A549 (cell line): ENCODE data around the gene TFDP2. TPM values are rescaled to one million over a fixed set of nuclear protein-coding genes. Genes with fewer than 3 reads are reported as not detected.

Experiments used
- ATAC-seq, 2 experiments: fragments of 200-7000 bp in 1 of 2; fragments of >200 bp in 1 of 2; cut with Nextera tagmentation in 1 of 2; cut with Tn5 transposase in 1 of 2; 3 replicates each; pipeline versions ENCODE4 v1.8.0 to v1.9.1; 2018 to 2020; ENCODE audit warnings: mild to moderate bottlenecking in 1 of 2, moderate library complexity in 1 of 2
- CTCF ChIA-PET: fragments of 300-600 bp; sonication (Branson Sonifier 250); formaldehyde crosslinking; extraction: SDS; loops from one replicate; lab custom pipeline; 2021; ENCODE audit warnings: antibody characterized with exemption, inconsistent platforms; lab: Yijun Ruan, JAX
- POLR2A ChIA-PET: fragments of 350-600 bp; formaldehyde crosslinking; extraction: SDS; loops from one replicate; lab custom pipeline; 2021; ENCODE audit warnings: antibody characterized with exemption, inconsistent platforms; lab: Yijun Ruan, JAX
- DNase-seq, 2 experiments: peaks; one replicate each; pipeline versions ENCODE4 v3.0.0 to v3.0.0-alpha.2; 2011 to 2016; ENCODE audit warnings: low read depth in 1 of 2, low spot score in 1 of 2
- FAIRE-seq: peaks from 2 replicates; lab custom pipeline; 2011; peaks lifted over from hg19 to GRCh38; lab: Jason Lieb, UNC
- H3K27ac ChIP-seq, 2 experiments: fragments of >200 bp; sonication (Bioruptor Twin); formaldehyde crosslinking; 3 replicates each; pipeline ENCODE4 v1.5.1; 2016 to 2017
- H3K4me1 ChIP-seq: fragments of >200 bp; sonication (Bioruptor Twin); formaldehyde crosslinking; 3 replicates; pipeline ENCODE4 v1.6.1; 2016
- H3K4me2 ChIP-seq: fragments of >200 bp; sonication (Bioruptor Twin); formaldehyde crosslinking; 3 replicates; pipeline ENCODE4 v1.6.1; 2016
- H3K4me3 ChIP-seq: fragments of >200 bp; sonication (Bioruptor Twin); formaldehyde crosslinking; 3 replicates; pipeline ENCODE4 v1.5.1; 2016
- H3K9me3 ChIP-seq: fragments of >200 bp; sonication (Bioruptor Twin); formaldehyde crosslinking; 3 replicates; pipeline ENCODE4 v1.6.1; 2016
- BHLHE40 ChIP-seq: IDR thresholded peaks from 2 replicates; pipeline ENCODE4 v1.6.1; 2012; ENCODE audit warnings: low read depth, low read length, inconsistent platforms
- CEBPB ChIP-seq, 2 experiments: fragments of >200 bp in 1 of 2; sonication (Bioruptor Twin) in 1 of 2; formaldehyde crosslinking in 1 of 2; IDR thresholded peaks; 2 replicates each; pipeline ENCODE4 v1.6.1; 2012 to 2016
- EHMT2 ChIP-seq: fragments of 200-600 bp; sonication (generic); IDR thresholded peaks from 2 replicates; pipeline ENCODE4 v1.6.1; 2016; ENCODE audit warnings: antibody characterized with exemption, low read depth, mild to moderate bottlenecking, moderate library complexity
- ESRRA ChIP-seq: fragments of 150-350 bp; IDR thresholded peaks from 2 replicates; pipeline ENCODE4 v1.6.1; 2014; ENCODE audit warnings: mild to moderate bottlenecking, low read length, borderline replicate concordance
- FOSL2 ChIP-seq, 2 experiments: fragments of 450-650 bp in 1 of 2; fragments of >200 bp in 1 of 2; sonication (Bioruptor Twin) in 1 of 2; formaldehyde crosslinking; IDR thresholded peaks; 2 replicates each; pipeline versions ENCODE4 v1.5.0 to v1.6.1; 2016 to 2020; ENCODE audit warnings: mild to moderate bottlenecking in 1 of 2, moderate library complexity in 1 of 2
- PHF8 ChIP-seq: fragments of 200-600 bp; sonication (generic); IDR thresholded peaks from 2 replicates; pipeline ENCODE4 v1.6.1; 2016; ENCODE audit warnings: low read depth, mild to moderate bottlenecking, antibody characterized with exemption, moderate library complexity, borderline replicate concordance
- POLR2A ChIP-seq: IDR thresholded peaks from 2 replicates; pipeline ENCODE4 v1.6.1; 2012; ENCODE audit warnings: mild to moderate bottlenecking, low read length
- RAD21 ChIP-seq, 2 experiments: fragments of >200 bp in 1 of 2; sonication (Bioruptor Twin) in 1 of 2; formaldehyde crosslinking in 1 of 2; IDR thresholded peaks in 1 of 2; conservative IDR thresholded peaks in 1 of 2; 2 replicates in 1 of 2; 3 replicates in 1 of 2; pipeline ENCODE4 v1.6.1; 2012 to 2018; ENCODE audit warnings: inconsistent platforms in 1 of 2
- RARB ChIP-seq: fragments of 250-450 bp; sonication (Bioruptor Pico); IDR thresholded peaks from 2 replicates; pipeline ENCODE4 v1.8.0; 2021; ENCODE audit warnings: mild to moderate bottlenecking, moderate library complexity
- TFCP2L1 ChIP-seq: fragments of 250-450 bp; sonication (Bioruptor Pico); IDR thresholded peaks from 2 replicates; pipeline ENCODE4 v1.5.0; 2021; ENCODE audit warnings: mild to moderate bottlenecking
- ZC3H11A ChIP-seq: fragments of 450-650 bp; IDR thresholded peaks from 2 replicates; pipeline ENCODE4 v1.6.1; 2014; ENCODE audit warnings: antibody characterized with exemption, mild to moderate bottlenecking
- WGBS: methylation state at CpG from one replicate; pipeline ENCODE4 v1.1.6; 2017; ENCODE audit errors: missing lambda C conversion rate; 5-methylcytosine and 5-hydroxymethylcytosine counted together
- polyA plus RNA-seq, 4 experiments: library from polyadenylated mRNA; depleted of rRNA in 3 of 4; stranded (reverse); fragments of >200 nt; fragmentation: RNase III in 1 of 4; extraction: RNeasy Plus Mini Kit Qiagen cat#74134 plus additional on column Dnase treatment in 1 of 4; gene quantifications; 2 replicates in 3 of 4; 3 replicates in 1 of 4; pipeline ENCODE4 v1.2.3, GENCODE V29; 2011 to 2017
- small RNA-seq, 6 experiments: library from RNA; depleted of rRNA; stranded (forward); fragments of <200 nt; gene quantifications; one replicate each; pipeline ENCODE3, GENCODE V24; 2012
- TF ChIP-seq, protein P1 (sequence below): fragments of 450-650 bp; IDR thresholded peaks from 2 replicates; pipeline ENCODE4 v1.6.1; 2014; ENCODE audit warnings: antibody characterized with exemption
- TF ChIP-seq, protein P2 (sequence below): fragments of 250-450 bp; sonication (Bioruptor Pico); IDR thresholded peaks from 2 replicates; pipeline ENCODE4 v1.5.0; 2020; ENCODE audit warnings: low read depth, mild to moderate bottlenecking, moderate library complexity
- TF ChIP-seq, protein P3 (sequence below): fragments of >200 bp; sonication (Bioruptor Twin); formaldehyde crosslinking; IDR thresholded peaks from 2 replicates; pipeline ENCODE4 v1.6.1; 2016

Gene TFDP2
- polyA plus RNA-seq, 2 of the 4 experiments (the other 2 are of a cell fraction) = 9.6 to 61.5 TPM

DNA sequence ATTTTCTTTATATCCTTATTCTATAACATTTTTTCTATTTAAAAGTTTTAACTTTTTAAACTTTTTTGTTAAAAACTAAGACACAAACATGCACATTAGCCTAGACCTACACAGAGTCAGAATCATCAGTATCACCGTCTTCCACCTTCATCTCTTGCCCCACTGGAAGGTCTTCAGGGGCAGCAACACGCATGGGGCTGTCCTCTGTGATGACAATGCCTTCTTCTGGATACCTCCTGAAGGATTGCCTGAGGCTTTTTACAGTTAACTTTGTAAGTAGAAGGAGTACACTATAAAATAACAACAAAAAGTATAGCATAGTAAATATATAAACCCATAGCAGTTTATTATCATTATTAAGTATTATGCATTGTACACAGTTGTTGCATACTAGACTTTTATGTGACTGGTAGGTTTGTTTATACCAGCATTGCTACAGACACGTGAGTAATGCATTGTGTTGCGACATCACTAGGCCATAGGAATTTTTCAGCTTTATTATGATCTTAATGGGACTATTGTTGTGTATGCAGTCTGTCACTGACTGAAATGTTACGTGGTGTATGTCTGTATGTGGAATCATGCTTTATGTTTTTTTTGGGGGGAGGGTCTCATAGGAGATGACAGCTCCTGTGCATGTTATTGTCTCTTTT is 254.7 kb downstream of the TFDP2 start:
- TF ChIP-seq RAD21 (conservative IDR thresholded peaks at IDR 0.05 in 1 of 2, IDR thresholded peaks at IDR 0.05 in 1 of 2) (no peak), BHLHE40 (peak; percentile 84), EHMT2 (no peak), POLR2A (no peak), FOSL2 (IDR thresholded peaks at IDR 0.05) (no peak), FOSL2 (CRISPR knock-in tag; IDR thresholded peaks at IDR 0.05) (peak; percentile 56), ZC3H11A (no peak), TFCP2L1 (CRISPR knock-in tag) (no peak), PHF8 (no peak), CEBPB (IDR thresholded peaks at IDR 0.05) (peak; percentile 96 to 98), RARB (no peak), ESRRA (no peak)
- TF ChIP-seq, protein P1, sequence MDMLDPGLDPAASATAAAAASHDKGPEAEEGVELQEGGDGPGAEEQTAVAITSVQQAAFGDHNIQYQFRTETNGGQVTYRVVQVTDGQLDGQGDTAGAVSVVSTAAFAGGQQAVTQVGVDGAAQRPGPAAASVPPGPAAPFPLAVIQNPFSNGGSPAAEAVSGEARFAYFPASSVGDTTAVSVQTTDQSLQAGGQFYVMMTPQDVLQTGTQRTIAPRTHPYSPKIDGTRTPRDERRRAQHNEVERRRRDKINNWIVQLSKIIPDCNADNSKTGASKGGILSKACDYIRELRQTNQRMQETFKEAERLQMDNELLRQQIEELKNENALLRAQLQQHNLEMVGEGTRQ = peak; percentile 28; the same call in 1 of the 2 replicates
- TF ChIP-seq, protein P2, sequence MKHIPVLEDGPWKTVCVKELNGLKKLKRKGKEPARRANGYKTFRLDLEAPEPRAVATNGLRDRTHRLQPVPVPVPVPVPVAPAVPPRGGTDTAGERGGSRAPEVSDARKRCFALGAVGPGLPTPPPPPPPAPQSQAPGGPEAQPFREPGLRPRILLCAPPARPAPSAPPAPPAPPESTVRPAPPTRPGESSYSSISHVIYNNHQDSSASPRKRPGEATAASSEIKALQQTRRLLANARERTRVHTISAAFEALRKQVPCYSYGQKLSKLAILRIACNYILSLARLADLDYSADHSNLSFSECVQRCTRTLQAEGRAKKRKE = no peak
- TF ChIP-seq, protein P3, sequence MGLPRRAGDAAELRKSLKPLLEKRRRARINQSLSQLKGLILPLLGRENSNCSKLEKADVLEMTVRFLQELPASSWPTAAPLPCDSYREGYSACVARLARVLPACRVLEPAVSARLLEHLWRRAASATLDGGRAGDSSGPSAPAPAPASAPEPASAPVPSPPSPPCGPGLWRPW = 0 out of 2 replicates have a peak, but pooled peaks have one; percentile 43
- Histone ChIP-seq H3K4me2 (0 out of 3 replicates have a peak overlapping the region, but pooled peaks have one; percentile 2), H3K4me1 (peaks cover 12% of the 10 kb centered on the region), H3K4me3 (no peak overlapping the region), H3K27ac (no peak overlapping the region), H3K9me3 (no peaks in the 10 kb centered on the region)
- CTCF ChIA-PET = interaction anchor here (0.9 to 1.2 kb wide), 2 partner anchors 9 to 19 kb away, joined by 3 read pairs; no protein-coding TSS in a partner anchor
- POLR2A ChIA-PET = interaction anchor here (0.7 to 1.4 kb wide), 2 partner anchors 18 to 19 kb away, joined by 4 read pairs; partner anchors contain the start of gene ATP1B3
- FAIRE-seq (no peak), DNase-seq (peak in 1 of 2 experiments; percentile 56), ATAC-seq (peak; percentile 74 to 83; a peak in 5 of 6 replicates)
- WGBS = 63% methylated on average over 5 of the region's 5 CpGs

Small RNA genes lying within 50 kb of the gene (small RNA-seq; reads per million reads assigned to genes)
- 0 reads per million in 6 experiments for gene RNU6-425P
- gene RNU6-509P = 0 to 35.8 (median 0) reads per million in 6 experiments

Other genes with a start within 250 kb of the TFDP2 start
- gene GK5, start 76.0 kb upstream of the TFDP2 start, polyA plus RNA-seq (2011; rRNA removed) = 13.2 and 18.1 TPM in 2 replicates
- 6.9 to 7.5 TPM (median 7.0 TPM) in 3 replicates for gene GK5, start 76.0 kb upstream of the TFDP2 start, polyA plus RNA-seq (2017; fragmentation: RNase III; extraction: RNeasy Plus Mini Kit Qiagen cat#74134 plus additional on column Dnase treatment)